K562 (cell line): ENCODE data around the gene MEGF11. TPM values are rescaled to one million over a fixed set of nuclear protein-coding genes. Genes with fewer than 3 reads are reported as not detected.

Experiments
- ATAC-seq: fragments of 200-7000 bp; cut with Tn5 transposase; 3 replicates; pipeline ENCODE4 v1.9.1; 2020; ENCODE audit warnings: moderate library complexity
- BruUV-seq: library from RNA; stranded (reverse); fragments of 400-500 nt; replicated peaks from 2 replicates; lab custom pipeline; 2021; lab: Mats Ljungman, UMichigan
- CTCF ChIA-PET: fragments of 300-600 bp; formaldehyde crosslinking; extraction: SDS; loops from one replicate; lab custom pipeline; 2021; ENCODE audit warnings: low intra/inter-chr PET ratio; lab: Yijun Ruan, JAX
- POLR2A ChIA-PET: fragments of 300-600, 350-650 bp; sonication (Branson Sonifier 250); formaldehyde crosslinking; extraction: SDS; loops from one replicate; lab custom pipeline; 2021; ENCODE audit warnings: antibody characterized with exemption, inconsistent platforms; lab: Yijun Ruan, JAX
- DNase-seq, 4 experiments: peaks; one replicate each; pipeline versions ENCODE4 v3.0.0 to v3.0.0-alpha.2; 2011 to 2018; ENCODE audit warnings: low spot score in 3 of 4, mixed read lengths in 3 of 4; ENCODE audit errors: extremely low read depth in 1 of 4
- FAIRE-seq: peaks from 2 replicates; lab custom pipeline; 2011; peaks lifted over from hg19 to GRCh38; lab: Jason Lieb, UNC
- H2AFZ ChIP-seq: 2 replicates; pipeline ENCODE4 v1.6.0; 2011; ENCODE audit warnings: low read depth, low read length, control low read depth, inconsistent platforms
- H3K27ac ChIP-seq: fragments of 200-600 bp; 3 replicates; pipeline ENCODE4 v1.8.0; 2011; ENCODE audit warnings: low read depth, mild to moderate bottlenecking, control low read depth, inconsistent platforms, low read length, moderate library complexity, mixed read lengths; ENCODE audit errors: extremely low read depth
- H3K27me3 ChIP-seq, 2 experiments: fragments of 300-600 bp in 1 of 2; 2 replicates in 1 of 2; 3 replicates in 1 of 2; pipeline versions ENCODE4 v1.6.0 to v1.8.0; 2011; ENCODE audit warnings: inconsistent platforms in 2 of 2, low read length in 2 of 2, mild to moderate bottlenecking in 1 of 2, mixed read lengths in 1 of 2, moderate library complexity in 1 of 2; ENCODE audit not compliant: control insufficient read depth in 2 of 2, insufficient read depth in 2 of 2
- H3K36me3 ChIP-seq: fragments of 300-600 bp; 3 replicates; pipeline ENCODE4 v1.8.0; 2011; ENCODE audit warnings: mild to moderate bottlenecking, low read length, inconsistent platforms; ENCODE audit not compliant: control insufficient read depth, insufficient read depth
- H3K4me1 ChIP-seq, 2 experiments: fragments of 200-600 bp in 1 of 2; replicated peaks in 1 of 2; 2 replicates in 1 of 2; 3 replicates in 1 of 2; pipeline versions ENCODE4 v1.5.1 to v1.8.0; 2011; ENCODE audit warnings: inconsistent platforms in 2 of 2, low read length in 2 of 2, mild to moderate bottlenecking in 1 of 2, mixed read lengths in 1 of 2, moderate library complexity in 1 of 2; ENCODE audit not compliant: control insufficient read depth in 2 of 2, insufficient read depth in 2 of 2
- H3K4me2 ChIP-seq: 2 replicates; pipeline ENCODE4 v1.6.1; 2011; ENCODE audit warnings: low read length, control low read depth, inconsistent platforms, mixed read lengths; ENCODE audit not compliant: insufficient read depth
- H3K4me3 ChIP-seq: fragments of 200-600 bp; sonication (generic), shearing (Covaris generic); 2 replicates; pipeline ENCODE4 v1.5.1; 2016; ENCODE audit warnings: control low read depth, inconsistent platforms
- H3K79me2 ChIP-seq: fragments of 200-600 bp; 3 replicates; pipeline ENCODE4 v1.8.0; 2011; ENCODE audit warnings: low read length, inconsistent platforms; ENCODE audit not compliant: control insufficient read depth, insufficient read depth
- H3K9ac ChIP-seq, 2 experiments: 2 replicates each; pipeline versions ENCODE4 v1.6.0 to v1.6.1; 2011; ENCODE audit warnings: low read depth in 2 of 2, low read length in 2 of 2, control low read depth in 1 of 2, inconsistent platforms in 1 of 2, mild to moderate bottlenecking in 1 of 2, mixed read lengths in 1 of 2; ENCODE audit not compliant: insufficient read depth in 1 of 2
- H3K9me1 ChIP-seq: one replicate; pipeline ENCODE4 v1.6.0; 2011; ENCODE audit warnings: inconsistent platforms, mild to moderate bottlenecking, low read length, moderate library complexity; ENCODE audit not compliant: control insufficient read depth, insufficient read depth
- H3K9me3 ChIP-seq: replicated peaks from 2 replicates; pipeline ENCODE4 v1.5.1; 2011; ENCODE audit warnings: low read depth, low read length, inconsistent platforms; ENCODE audit not compliant: control insufficient read depth, insufficient read depth
- H4K20me1 ChIP-seq: replicated peaks from 2 replicates; pipeline ENCODE4 v1.6.1; 2011; ENCODE audit warnings: low read length, inconsistent platforms, mixed read lengths; ENCODE audit not compliant: control insufficient read depth, insufficient read depth
- BMI1 ChIP-seq: fragments of 150-350 bp; IDR thresholded peaks from 2 replicates; pipeline ENCODE4 v1.6.1; 2014; ENCODE audit warnings: low read length
- CHCHD3 ChIP-seq: fragments of 250-450 bp; sonication (Bioruptor Pico); IDR thresholded peaks from 2 replicates; pipeline ENCODE4 v2.1.2; 2022; ENCODE audit warnings: mild to moderate bottlenecking
- EHMT2 ChIP-seq: fragments of 450-650 bp; IDR thresholded peaks from 2 replicates; pipeline ENCODE4 v1.6.1; 2018; ENCODE audit warnings: antibody characterized with exemption
- FOXA1 ChIP-seq: fragments of 450-650 bp; IDR thresholded peaks from 2 replicates; pipeline ENCODE4 v1.6.1; 2016; ENCODE audit warnings: mild to moderate bottlenecking, borderline replicate concordance
- PHB2 ChIP-seq: fragments of 450-650 bp; IDR thresholded peaks from 2 replicates; pipeline ENCODE4 v1.6.1; 2017; ENCODE audit warnings: low read depth
- POLR3G ChIP-seq: IDR thresholded peaks from 2 replicates; pipeline ENCODE4 v1.6.1; 2011; ENCODE audit not compliant: insufficient read length, insufficient replicate concordance; ENCODE audit errors: extremely low read depth
- PTRF ChIP-seq: fragments of 450-650 bp; IDR thresholded peaks from 2 replicates; pipeline ENCODE4 v1.6.1; 2016; ENCODE audit warnings: mild to moderate bottlenecking, missing genetic modification characterization, missing compliant biosample characterization
- SNRNP70 ChIP-seq: fragments of 200-400 bp; formaldehyde crosslinking; optimal IDR thresholded peaks from 2 replicates; pipeline ENCODE3; 2017; ENCODE audit warnings: low read depth, low read length
- U2AF1 ChIP-seq: fragments of 200-400 bp; formaldehyde crosslinking; optimal IDR thresholded peaks from 2 replicates; pipeline ENCODE3; 2017; ENCODE audit warnings: mild to moderate bottlenecking, low read depth, low read length, moderate library complexity
- ZNF507 ChIP-seq: conservative IDR thresholded peaks from 2 replicates; pipeline ENCODE4 v1.6.1; 2017; ENCODE audit warnings: missing genetic modification characterization, missing compliant biosample characterization
- WGBS: fragments of 100-300 bp; shearing (Covaris generic); methylation state at CpG from one replicate; pipeline ENCODE4 v1.1.6; 2016; ENCODE audit warnings: low coverage, mixed read lengths; ENCODE audit not compliant: insufficient coverage; ENCODE audit errors: missing lambda C conversion rate; 5-methylcytosine and 5-hydroxymethylcytosine counted together
- in situ Hi-C: fragments of 300-500 bp; cut with MboI; formaldehyde crosslinking; loops from 4 replicates; pipeline ENCODE4 v1.15.0; 2018; ENCODE audit warnings: inconsistent platforms, mixed read lengths
- intact Hi-C: fragments of 100-400 bp; cut with micrococcal nuclease; formaldehyde crosslinking; loops from 2 replicates; pipeline ENCODE4 v1.14.2; 2022
- polyA plus RNA-seq, 8 experiments: library from polyadenylated mRNA; depleted of rRNA in 4 of 8; stranded (reverse) in 5 of 8; unstranded in 3 of 8; fragments of >200 nt; fragmentation: Nextera tagmentation in 2 of 8; fragmentation: Illumina TruSeq in 1 of 8; extraction: Ambion mirVana in 2 of 8; extraction: Trizol in 1 of 8; gene quantifications; 2 replicates each; pipeline versions ENCODE4 v1.2.1 to v1.2.3, GENCODE V29; 2011 to 2014; ENCODE audit warnings: inconsistent platforms in 1 of 8, missing spikeins in 1 of 8
- total RNA-seq, 7 experiments: library from RNA; depleted of rRNA in 6 of 7; stranded (reverse); fragments of >200 nt in 6 of 7; fragmentation: Illumina TruSeq in 2 of 7; extraction: Trizol in 2 of 7; gene quantifications; 2 replicates each; pipeline versions ENCODE4 v1.2.1 to v1.2.3, GENCODE V29; 2011 to 2021; ENCODE audit warnings: low replicate concordance in 1 of 7
- TF ChIP-seq, protein P1 (sequence below): fragments of 450-650 bp; formaldehyde crosslinking; IDR thresholded peaks from 2 replicates; pipeline ENCODE4 v1.4.0; 2020; ENCODE audit warnings: mild to moderate bottlenecking, moderate library complexity
- TF ChIP-seq, protein P2 (sequence below), 2 experiments: fragments of 450-650 bp; IDR thresholded peaks; 2 replicates each; pipeline ENCODE4 v1.6.1; 2016; ENCODE audit warnings: mild to moderate bottlenecking in 2 of 2, borderline replicate concordance in 1 of 2, low read depth in 1 of 2, moderate library complexity in 1 of 2
- TF ChIP-seq, protein P3 (sequence below): sonication (generic); formaldehyde crosslinking; IDR thresholded peaks from 2 replicates; pipeline ENCODE4 v1.8.1; 2023; ENCODE audit warnings: mild to moderate bottlenecking, missing genetic modification reagents

MEGF11 gene
- total and polyA plus RNA-seq, 9 of the 15 experiments (the other 6 are each of a cell fraction or from before 2014, with no cell fraction given): 0.06 to 0.23 (median 0.20) TPM; not detected in 6

DNA sequence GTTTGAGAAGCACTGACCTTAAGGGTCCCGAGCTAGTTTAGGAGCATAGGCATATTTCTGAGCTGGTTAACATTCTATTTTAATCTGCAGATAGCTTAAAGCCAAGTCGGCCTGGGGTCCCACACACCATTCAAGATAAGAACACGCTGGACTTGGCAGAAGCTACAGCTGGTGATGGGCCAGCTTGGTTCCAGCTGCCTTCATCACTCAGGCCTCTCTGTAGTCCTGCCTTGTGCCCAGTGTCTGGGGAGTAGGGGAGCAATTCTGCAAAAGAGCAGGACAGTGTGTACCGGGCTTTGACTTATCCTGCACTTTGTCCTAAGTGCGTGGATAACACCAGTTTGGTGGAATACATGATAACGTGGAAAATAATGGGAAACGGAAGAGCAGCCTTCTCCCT lies 164.5 kb downstream of the MEGF11 start:
- H2AFZ ChIP-seq: no peak overlapping the region
- 0 out of 2 replicates have a peak, but pooled peaks cover 2% of the 10 kb centered on the region for H3K9me3 ChIP-seq
- H3K4me2 ChIP-seq: no peak overlapping the region
- H3K4me3 ChIP-seq: no peak overlapping the region
- intact Hi-C loops: no loop called here
- H3K9me1 ChIP-seq: no peaks in the 10 kb centered on the region
- H3K27ac ChIP-seq: no peak overlapping the region
- ChIA-PET POLR2A (interaction anchor here (0.7 to 1.0 kb wide), 2 partner anchors 8 to 34 kb away, joined by 3 to 4 read pairs; no protein-coding TSS in a partner anchor), CTCF (no interaction called here)
- no peaks in the 10 kb centered on the region; a peak in 1 of 5 replicates for H3K4me1 ChIP-seq
- peaks cover 7 to 12% of the 10 kb centered on the region in 2 experiments; a peak in 4 of 5 replicates for H3K27me3 ChIP-seq
- BruUV-seq: no TSS peak
- FAIRE-seq (no peak), DNase-seq (no peak), ATAC-seq (no peak)
- in situ Hi-C loops: no loop called here
- no peaks in the 10 kb centered on the region for H3K36me3 ChIP-seq
- H4K20me1 ChIP-seq: no peaks in the 10 kb centered on the region
- no peak overlapping the region for H3K9ac ChIP-seq
- 3% methylated on average over 7 of the region's 7 CpGs for WGBS
- H3K79me2 ChIP-seq: no peaks in the 10 kb centered on the region
- TF ChIP-seq SNRNP70 (no peak), ZNF507 (tag) (no peak), CHCHD3 (CRISPR knock-in tag) (no peak), FOXA1 (no peak), POLR3G (no peak), BMI1 (no peak), PTRF (no peak), PHB2 (no peak), U2AF1 (no peak), EHMT2 (no peak)
- TF ChIP-seq, protein P1, sequence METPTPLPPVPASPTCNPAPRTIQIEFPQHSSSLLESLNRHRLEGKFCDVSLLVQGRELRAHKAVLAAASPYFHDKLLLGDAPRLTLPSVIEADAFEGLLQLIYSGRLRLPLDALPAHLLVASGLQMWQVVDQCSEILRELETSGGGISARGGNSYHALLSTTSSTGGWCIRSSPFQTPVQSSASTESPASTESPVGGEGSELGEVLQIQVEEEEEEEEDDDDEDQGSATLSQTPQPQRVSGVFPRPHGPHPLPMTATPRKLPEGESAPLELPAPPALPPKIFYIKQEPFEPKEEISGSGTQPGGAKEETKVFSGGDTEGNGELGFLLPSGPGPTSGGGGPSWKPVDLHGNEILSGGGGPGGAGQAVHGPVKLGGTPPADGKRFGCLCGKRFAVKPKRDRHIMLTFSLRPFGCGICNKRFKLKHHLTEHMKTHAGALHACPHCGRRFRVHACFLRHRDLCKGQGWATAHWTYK (CRISPR knock-in tag): no peak
- TF ChIP-seq, protein P2, sequence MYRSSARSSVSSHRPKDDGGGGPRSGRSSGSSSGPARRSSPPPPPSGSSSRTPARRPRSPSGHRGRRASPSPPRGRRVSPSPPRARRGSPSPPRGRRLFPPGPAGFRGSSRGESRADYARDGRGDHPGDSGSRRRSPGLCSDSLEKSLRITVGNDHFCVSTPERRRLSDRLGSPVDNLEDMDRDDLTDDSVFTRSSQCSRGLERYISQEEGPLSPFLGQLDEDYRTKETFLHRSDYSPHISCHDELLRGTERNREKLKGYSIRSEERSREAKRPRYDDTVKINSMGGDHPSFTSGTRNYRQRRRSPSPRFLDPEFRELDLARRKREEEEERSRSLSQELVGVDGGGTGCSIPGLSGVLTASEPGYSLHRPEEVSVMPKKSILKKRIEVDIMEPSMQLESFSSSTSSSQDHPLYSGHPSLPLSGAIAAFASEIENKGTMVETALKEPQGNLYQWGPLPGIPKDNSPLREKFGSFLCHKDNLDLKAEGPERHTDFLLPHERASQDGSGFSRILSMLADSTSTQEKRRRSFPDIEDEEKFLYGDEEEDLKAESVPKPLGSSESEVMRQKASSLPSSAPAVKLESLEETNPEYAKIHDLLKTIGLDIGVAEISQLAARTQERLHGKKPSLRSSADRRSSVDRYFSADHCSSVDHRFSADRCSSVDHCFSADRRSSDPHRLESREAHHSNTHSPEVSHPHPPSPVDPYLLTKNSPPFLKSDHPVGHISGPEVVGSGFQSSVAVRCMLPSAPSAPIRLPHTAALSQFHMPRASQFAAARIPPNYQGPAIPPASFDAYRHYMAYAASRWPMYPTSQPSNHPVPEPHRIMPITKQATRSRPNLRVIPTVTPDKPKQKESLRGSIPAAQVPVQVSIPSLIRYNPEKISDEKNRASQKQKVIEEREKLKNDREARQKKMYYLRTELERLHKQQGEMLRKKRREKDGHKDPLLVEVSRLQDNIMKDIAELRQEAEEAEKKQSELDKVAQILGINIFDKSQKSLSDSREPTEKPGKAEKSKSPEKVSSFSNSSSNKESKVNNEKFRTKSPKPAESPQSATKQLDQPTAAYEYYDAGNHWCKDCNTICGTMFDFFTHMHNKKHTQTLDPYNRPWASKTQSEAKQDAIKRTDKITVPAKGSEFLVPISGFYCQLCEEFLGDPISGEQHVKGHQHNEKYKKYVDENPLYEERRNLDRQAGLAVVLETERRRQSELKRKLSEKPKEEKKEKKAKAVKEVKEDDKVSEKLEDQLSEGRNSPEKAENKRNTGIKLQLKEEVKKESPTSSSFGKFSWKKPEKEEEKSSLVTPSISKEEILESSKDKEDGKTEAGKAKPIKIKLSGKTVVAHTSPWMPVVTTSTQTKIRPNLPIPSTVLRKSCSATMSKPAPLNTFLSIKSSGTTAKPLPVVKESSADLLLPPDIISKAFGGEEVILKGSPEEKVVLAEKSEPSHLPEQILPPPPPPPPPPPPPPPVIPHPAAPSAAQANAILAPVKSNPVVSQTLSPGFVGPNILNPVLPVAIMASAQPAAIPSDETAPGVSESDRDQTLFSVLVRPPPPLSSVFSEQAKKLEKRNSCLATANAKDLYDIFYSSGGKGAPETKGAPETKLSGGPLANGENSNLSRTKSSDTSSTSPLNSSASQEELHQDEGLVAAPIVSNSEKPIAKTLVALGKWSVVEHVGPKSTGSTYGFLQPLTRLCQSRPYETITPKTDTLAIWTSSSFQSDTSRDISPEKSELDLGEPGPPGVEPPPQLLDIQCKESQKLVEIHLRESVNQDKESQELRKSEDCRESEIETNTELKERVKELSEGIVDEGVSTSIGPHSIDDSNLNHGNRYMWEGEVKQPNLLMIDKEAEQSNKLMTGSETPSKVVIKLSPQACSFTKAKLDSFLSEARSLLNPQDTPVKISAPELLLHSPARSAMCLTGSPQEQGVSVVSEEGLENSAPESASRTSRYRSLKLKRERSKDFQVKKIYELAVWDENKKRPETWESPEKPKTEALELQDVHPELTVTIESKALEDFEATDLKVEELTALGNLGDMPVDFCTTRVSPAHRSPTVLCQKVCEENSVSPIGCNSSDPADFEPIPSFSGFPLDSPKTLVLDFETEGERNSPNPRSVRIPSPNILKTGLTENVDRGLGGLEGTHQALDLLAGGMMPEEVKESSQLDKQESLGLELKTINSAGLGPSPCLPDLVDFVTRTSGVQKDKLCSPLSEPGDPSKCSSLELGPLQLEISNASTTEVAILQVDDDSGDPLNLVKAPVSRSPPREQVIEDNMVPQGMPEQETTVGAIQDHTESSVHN (IDR thresholded peaks at IDR 0.05; ENCODE audit: borderline replicate concordance in 1 of 2, low read depth in 1 of 2): no peak
- TF ChIP-seq, protein P3, sequence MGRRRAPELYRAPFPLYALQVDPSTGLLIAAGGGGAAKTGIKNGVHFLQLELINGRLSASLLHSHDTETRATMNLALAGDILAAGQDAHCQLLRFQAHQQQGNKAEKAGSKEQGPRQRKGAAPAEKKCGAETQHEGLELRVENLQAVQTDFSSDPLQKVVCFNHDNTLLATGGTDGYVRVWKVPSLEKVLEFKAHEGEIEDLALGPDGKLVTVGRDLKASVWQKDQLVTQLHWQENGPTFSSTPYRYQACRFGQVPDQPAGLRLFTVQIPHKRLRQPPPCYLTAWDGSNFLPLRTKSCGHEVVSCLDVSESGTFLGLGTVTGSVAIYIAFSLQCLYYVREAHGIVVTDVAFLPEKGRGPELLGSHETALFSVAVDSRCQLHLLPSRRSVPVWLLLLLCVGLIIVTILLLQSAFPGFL (CRISPR knock-in tag): no peak
